Liver (tissue), 9 donors: ENCODE results near the gene RBMS3. TPM values are rescaled to one million over a fixed set of nuclear protein-coding genes. Genes with fewer than 3 reads are reported as not detected.
"Not testable (repeated sequence)": the region's sequence is repeated elsewhere in the genome, so short reads cannot be mapped to it uniquely, and the experiment has no call there.

Source experiments
- DNase-seq: peaks from one replicate; pipeline ENCODE4 v3.0.0-alpha.2; 2017; ENCODE audit warnings: low spot score
- H3K27ac ChIP-seq, 2 donors: one replicate each; pipeline ENCODE4 v1.7.0; 2013; ENCODE audit warnings: inconsistent platforms in 2 of 2, low read length in 2 of 2, control low read depth in 1 of 2, low read depth in 1 of 2, mild to moderate bottlenecking in 1 of 2
- H3K27me3 ChIP-seq, 4 donors: one replicate each; pipeline versions ENCODE4 v1.6.1 to v1.7.0; 2013; ENCODE audit warnings: low read length in 3 of 4, inconsistent platforms in 1 of 4, mild to moderate bottlenecking in 1 of 4, moderate library complexity in 1 of 4; ENCODE audit not compliant: control insufficient read depth in 4 of 4, insufficient read depth in 4 of 4
- H3K36me3 ChIP-seq, 4 donors: one replicate each; pipeline versions ENCODE4 v1.6.1 to v1.7.0; 2013; ENCODE audit warnings: low read length in 3 of 4, mild to moderate bottlenecking in 3 of 4, low read depth in 1 of 4, moderate library complexity in 1 of 4; ENCODE audit not compliant: control insufficient read depth in 4 of 4, insufficient read depth in 3 of 4
- H3K4me1 ChIP-seq, 4 donors: one replicate each; pipeline versions ENCODE4 v1.6.1 to v1.7.0; 2013; ENCODE audit warnings: low read length in 3 of 4, mild to moderate bottlenecking in 3 of 4, moderate library complexity in 1 of 4; ENCODE audit not compliant: control insufficient read depth in 4 of 4, insufficient read depth in 4 of 4
- H3K4me3 ChIP-seq, 3 donors: one replicate each; pipeline versions ENCODE4 v1.6.1 to v1.7.0; 2013; ENCODE audit warnings: low read length in 3 of 3, control low read depth in 1 of 3, low read depth in 1 of 3, mild to moderate bottlenecking in 1 of 3
- H3K9ac ChIP-seq, 2 donors: one replicate each; pipeline ENCODE4 v1.7.0; 2013; ENCODE audit warnings: low read length in 2 of 2, mild to moderate bottlenecking in 2 of 2, moderate library complexity in 2 of 2, control low read depth in 1 of 2, low read depth in 1 of 2
- H3K9me3 ChIP-seq, 4 donors: one replicate each; pipeline versions ENCODE4 v1.6.1 to v1.7.0; 2013; ENCODE audit warnings: low read length in 3 of 4; ENCODE audit not compliant: control insufficient read depth in 4 of 4
- EGR1 ChIP-seq, 2 donors: IDR thresholded peaks; 2 replicates each; pipeline ENCODE4 v1.6.1; 2016 to 2018; ENCODE audit warnings: antibody characterized with exemption in 2 of 2, low read depth in 2 of 2
- FOXA1 ChIP-seq: IDR thresholded peaks from 2 replicates; pipeline ENCODE4 v1.6.1; 2016; ENCODE audit warnings: antibody characterized with exemption
- FOXA2 ChIP-seq: IDR thresholded peaks from 2 replicates; pipeline ENCODE4 v1.6.1; 2016; ENCODE audit warnings: antibody characterized with exemption
- JUND ChIP-seq, 2 donors: IDR thresholded peaks; 2 replicates each; pipeline ENCODE4 v1.6.1; 2016; ENCODE audit warnings: antibody characterized with exemption in 2 of 2
- RAD21 ChIP-seq, 2 donors: IDR thresholded peaks; 2 replicates each; pipeline ENCODE4 v1.6.1; 2016; ENCODE audit warnings: antibody characterized with exemption in 2 of 2, mild to moderate bottlenecking in 2 of 2
- RXRA ChIP-seq, 2 donors: IDR thresholded peaks; 2 replicates each; pipeline ENCODE4 v1.6.1; 2017 to 2018; ENCODE audit warnings: antibody characterized with exemption in 2 of 2, mild to moderate bottlenecking in 1 of 2
- SP1 ChIP-seq: IDR thresholded peaks from 2 replicates; pipeline ENCODE4 v1.6.1; 2018; ENCODE audit warnings: antibody characterized with exemption, mild to moderate bottlenecking
- TAF1 ChIP-seq: conservative IDR thresholded peaks from 2 replicates; pipeline ENCODE4 v1.6.1; 2016; ENCODE audit warnings: antibody characterized with exemption, mild to moderate bottlenecking
- YY1 ChIP-seq: IDR thresholded peaks from 2 replicates; pipeline ENCODE4 v1.6.1; 2016; ENCODE audit warnings: antibody characterized with exemption, mild to moderate bottlenecking
- WGBS: extraction: QIAGEN DNeasy Blood & Tissue Kit; methylation state at CpG from one replicate; pipeline ENCODE4 v1.1.7; 2013; 5-methylcytosine and 5-hydroxymethylcytosine counted together
- polyA plus RNA-seq, 2 donors: library from polyadenylated mRNA; stranded (reverse) in 1 of 2; unstranded in 1 of 2; fragments of 200-250 nt in 1 of 2; fragments of >200 nt in 1 of 2; fragmentation: Nextera tagmentation in 1 of 2; extraction: Ambion mirVana in 1 of 2; gene quantifications; one replicate each; pipeline versions ENCODE4 v1.2.1 to v1.2.3, GENCODE V29; 2013 to 2015
- total RNA-seq, 2 donors: library from RNA; depleted of rRNA; stranded (reverse); fragments of >200 nt; gene quantifications; one replicate each; pipeline ENCODE4 v1.2.3, GENCODE V29; 2014
- TF ChIP-seq, protein P1 (sequence below): IDR thresholded peaks from 2 replicates; pipeline ENCODE4 v1.6.1; 2016; ENCODE audit warnings: antibody characterized with exemption
- TF ChIP-seq, protein P2 (sequence below): fragments of 150-350 bp; IDR thresholded peaks from 2 replicates; pipeline ENCODE4 v1.5.1; 2017; ENCODE audit warnings: improper control_type of control experiment, low read depth, low read length; ENCODE audit not compliant: missing input control
- TF ChIP-seq, protein P3 (sequence below): IDR thresholded peaks from 2 replicates; pipeline ENCODE4 v1.6.1; 2016; ENCODE audit warnings: antibody characterized with exemption
- donor health status: healthy.
- donor health status: healthy.
- donor health status: healthy.
- donor health status: healthy.
- donor health status: healthy.

Gene RBMS3
- total and polyA plus RNA-seq, 4 donors, result 1.2 to 14.9 (median 9.3) TPM

DNA sequence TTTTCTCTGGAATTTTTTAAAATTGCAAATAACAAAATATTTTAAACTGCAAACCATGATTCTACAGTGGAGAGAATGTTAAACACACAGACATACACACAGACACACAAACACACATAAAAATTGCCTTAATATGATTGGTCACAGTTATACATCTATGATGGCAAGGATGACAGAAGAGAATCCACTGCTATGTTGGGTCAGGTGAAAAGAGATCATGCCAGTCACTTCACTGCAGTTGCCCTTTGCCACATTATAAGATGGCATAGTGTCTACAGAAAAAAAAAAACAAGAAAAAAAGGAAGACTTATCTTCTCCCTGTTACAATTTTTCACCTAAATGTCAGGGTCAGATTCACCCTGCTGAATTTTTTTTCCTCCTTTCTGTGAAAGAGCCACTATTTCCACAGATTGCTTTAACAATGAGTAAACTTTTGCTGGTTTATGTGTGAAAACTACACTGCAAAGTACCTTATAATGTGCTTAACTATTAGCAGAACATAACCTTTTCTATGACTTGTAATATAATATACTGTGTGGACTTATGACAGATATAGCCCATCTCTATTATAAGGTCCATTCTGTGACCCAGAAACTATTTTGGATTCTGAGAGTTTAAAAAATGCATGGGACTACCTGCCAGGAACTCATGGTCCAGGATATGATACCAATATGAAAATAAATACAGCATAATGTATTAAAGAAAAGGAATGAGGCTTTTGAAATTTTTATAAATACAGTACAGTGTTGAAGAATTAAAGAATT is 111.9 kb downstream of the RBMS3 start:
- DNase-seq, result no peak
- no peaks in the 10 kb centered on the region for H3K27me3 ChIP-seq

DNA sequence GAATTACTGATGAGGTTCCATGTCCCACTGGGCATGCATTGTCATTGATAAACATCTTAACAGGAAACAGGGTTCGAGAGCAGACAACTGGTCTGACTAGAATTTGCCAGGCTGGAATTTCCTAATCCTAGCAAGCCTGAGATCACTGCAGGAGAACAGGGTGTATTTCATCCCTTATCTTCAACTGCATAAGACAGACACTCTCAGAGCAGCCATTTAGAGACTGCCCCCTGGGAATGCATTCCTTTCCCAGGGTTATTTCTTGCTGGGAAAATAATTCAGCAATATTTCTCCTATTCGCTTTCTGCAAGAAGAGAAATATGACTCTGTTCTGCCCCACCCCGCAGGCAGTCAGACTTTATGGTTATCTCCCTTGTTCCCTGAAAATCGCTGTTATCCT is 113.1 kb downstream of the RBMS3 start:
- WGBS, result 92% methylated on average over 4 of the region's 4 CpGs
- not testable (repeated sequence) for DNase-seq, H3K9ac ChIP-seq

More for the DNA sequence above, 111.9 kb downstream of the RBMS3 start:
- H3K36me3 ChIP-seq, result no peaks in the 10 kb centered on the region
- H3K4me3 ChIP-seq, result no peak overlapping the region
- no peak for TF ChIP-seq JUND (IDR thresholded peaks at IDR 0.05)
- TF ChIP-seq SP1, result no peak
- no peak for TF ChIP-seq TAF1
- no peak for TF ChIP-seq FOXA1
- TF ChIP-seq EGR1 (IDR thresholded peaks at IDR 0.05; ENCODE audit: low read depth in 2 of 2), result no peak
- TF ChIP-seq, protein P1, sequence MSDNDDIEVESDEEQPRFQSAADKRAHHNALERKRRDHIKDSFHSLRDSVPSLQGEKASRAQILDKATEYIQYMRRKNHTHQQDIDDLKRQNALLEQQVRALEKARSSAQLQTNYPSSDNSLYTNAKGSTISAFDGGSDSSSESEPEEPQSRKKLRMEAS, result no peak
- TF ChIP-seq, protein P2, sequence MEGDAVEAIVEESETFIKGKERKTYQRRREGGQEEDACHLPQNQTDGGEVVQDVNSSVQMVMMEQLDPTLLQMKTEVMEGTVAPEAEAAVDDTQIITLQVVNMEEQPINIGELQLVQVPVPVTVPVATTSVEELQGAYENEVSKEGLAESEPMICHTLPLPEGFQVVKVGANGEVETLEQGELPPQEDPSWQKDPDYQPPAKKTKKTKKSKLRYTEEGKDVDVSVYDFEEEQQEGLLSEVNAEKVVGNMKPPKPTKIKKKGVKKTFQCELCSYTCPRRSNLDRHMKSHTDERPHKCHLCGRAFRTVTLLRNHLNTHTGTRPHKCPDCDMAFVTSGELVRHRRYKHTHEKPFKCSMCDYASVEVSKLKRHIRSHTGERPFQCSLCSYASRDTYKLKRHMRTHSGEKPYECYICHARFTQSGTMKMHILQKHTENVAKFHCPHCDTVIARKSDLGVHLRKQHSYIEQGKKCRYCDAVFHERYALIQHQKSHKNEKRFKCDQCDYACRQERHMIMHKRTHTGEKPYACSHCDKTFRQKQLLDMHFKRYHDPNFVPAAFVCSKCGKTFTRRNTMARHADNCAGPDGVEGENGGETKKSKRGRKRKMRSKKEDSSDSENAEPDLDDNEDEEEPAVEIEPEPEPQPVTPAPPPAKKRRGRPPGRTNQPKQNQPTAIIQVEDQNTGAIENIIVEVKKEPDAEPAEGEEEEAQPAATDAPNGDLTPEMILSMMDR, result no peak
- no peak for TF ChIP-seq RAD21 (IDR thresholded peaks at IDR 0.05)
- TF ChIP-seq, protein P3, sequence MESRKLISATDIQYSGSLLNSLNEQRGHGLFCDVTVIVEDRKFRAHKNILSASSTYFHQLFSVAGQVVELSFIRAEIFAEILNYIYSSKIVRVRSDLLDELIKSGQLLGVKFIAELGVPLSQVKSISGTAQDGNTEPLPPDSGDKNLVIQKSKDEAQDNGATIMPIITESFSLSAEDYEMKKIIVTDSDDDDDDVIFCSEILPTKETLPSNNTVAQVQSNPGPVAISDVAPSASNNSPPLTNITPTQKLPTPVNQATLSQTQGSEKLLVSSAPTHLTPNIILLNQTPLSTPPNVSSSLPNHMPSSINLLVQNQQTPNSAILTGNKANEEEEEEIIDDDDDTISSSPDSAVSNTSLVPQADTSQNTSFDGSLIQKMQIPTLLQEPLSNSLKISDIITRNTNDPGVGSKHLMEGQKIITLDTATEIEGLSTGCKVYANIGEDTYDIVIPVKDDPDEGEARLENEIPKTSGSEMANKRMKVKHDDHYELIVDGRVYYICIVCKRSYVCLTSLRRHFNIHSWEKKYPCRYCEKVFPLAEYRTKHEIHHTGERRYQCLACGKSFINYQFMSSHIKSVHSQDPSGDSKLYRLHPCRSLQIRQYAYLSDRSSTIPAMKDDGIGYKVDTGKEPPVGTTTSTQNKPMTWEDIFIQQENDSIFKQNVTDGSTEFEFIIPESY, result no peak
- no peak overlapping the region for H3K9ac ChIP-seq
- no peaks in the 10 kb centered on the region for H3K4me1 ChIP-seq
- no peak overlapping the region for H3K27ac ChIP-seq
- peaks cover 0 to 3% (median 0%) of the 10 kb centered on the region in 4 donors for H3K9me3 ChIP-seq

DNA sequence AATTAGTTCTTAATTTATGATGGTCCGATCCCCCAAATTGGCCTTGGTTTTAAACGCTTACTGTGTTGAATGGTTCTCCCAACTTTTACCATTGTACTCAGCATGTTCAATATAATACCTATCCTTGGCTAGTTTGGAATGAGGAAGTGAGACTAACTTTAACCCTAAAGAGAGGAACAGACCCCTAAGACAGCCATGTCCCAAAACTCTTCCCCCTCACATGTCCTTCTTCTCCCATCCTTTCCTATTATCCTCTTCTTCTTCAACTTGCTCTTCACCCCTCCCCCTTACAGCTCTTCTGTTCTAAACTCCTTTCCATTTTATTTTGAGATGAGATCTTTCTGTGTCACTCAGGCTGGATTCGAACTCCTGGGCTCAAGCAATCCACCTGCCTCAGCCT is 116.5 kb downstream of the RBMS3 start:
- H3K4me3 ChIP-seq, result no peak overlapping the region
- no peaks in the 10 kb centered on the region for H3K36me3 ChIP-seq
- WGBS, result 88% methylated on average over 3 of the region's 3 CpGs
- H3K27me3 ChIP-seq, result no peaks in the 10 kb centered on the region
- no peak overlapping the region for H3K27ac ChIP-seq
- DNase-seq, result no peak
- TF ChIP-seq JUND (IDR thresholded peaks at IDR 0.05) (no peak), FOXA2 (no peak), RXRA (IDR thresholded peaks at IDR 0.05) (no peak), YY1 (no peak)
- no peak overlapping the region for H3K9ac ChIP-seq
- no peaks in the 10 kb centered on the region for H3K4me1 ChIP-seq
- H3K9me3 ChIP-seq, result peaks cover 0 to 3% (median 0%) of the 10 kb centered on the region in 4 donors

More for the DNA sequence above, 113.1 kb downstream of the RBMS3 start:
- not testable (repeated sequence) for H3K27ac ChIP-seq, H3K36me3 ChIP-seq, H3K4me1 ChIP-seq, H3K27me3 ChIP-seq, H3K9me3 ChIP-seq, H3K4me3 ChIP-seq
